ENCODE results near the gene EVI5. TPM values are rescaled to one million over a fixed set of nuclear protein-coding genes. Genes with fewer than 3 reads are reported as not detected.
A peak's percentile ranks its signal among the peaks of the same experiment; 100 is the strongest.

The EVI5 gene
- polyA plus RNA-seq, 1 donor = 15.7 TPM

DNA sequence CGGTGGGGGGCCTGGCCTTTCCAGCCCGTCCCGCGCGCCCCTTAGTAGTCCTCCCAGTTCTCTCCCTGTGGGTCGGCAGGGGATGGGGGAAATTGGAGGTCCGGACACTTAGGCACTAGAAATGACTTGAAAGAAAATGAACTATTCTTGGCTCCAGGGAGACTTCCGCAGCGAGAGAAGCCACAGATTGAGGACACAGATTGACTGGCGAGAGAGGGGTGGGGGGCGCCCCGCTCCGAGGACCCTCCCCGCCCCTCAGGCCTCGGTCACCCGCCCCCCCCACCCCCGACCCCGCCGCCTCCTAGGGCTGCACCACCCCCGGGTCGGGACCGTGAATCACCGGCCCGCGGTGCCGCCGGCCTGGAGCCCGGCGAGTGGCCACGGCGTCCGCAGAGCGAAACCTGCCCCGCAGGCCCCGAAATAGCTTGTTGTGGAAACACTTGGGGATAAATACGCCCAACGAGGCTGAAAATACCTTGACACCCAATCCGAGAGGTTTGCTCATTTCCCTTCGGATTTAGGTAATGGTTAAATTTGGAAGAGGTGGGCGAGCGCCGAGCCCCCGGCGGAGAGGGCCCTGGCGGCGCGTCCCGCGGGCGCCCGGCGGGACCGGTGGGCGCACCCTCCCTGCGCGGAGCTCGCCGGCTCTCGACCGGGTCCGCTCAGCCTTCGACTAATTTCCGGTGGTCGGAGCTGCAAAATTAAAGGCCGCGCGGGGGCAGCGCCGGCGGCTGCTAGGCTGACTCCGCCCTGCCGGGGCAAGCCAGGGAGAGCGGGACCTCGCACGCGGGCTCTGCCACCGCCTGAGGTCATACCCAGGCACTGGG is 298.4 kb downstream of the EVI5 start, which contains the start of gene GFI1:
Gene GFI1, minus strand, starts transcription at position 675 of the 827 bp plus-strand sequence. CDS start 3,438 bp downstream, outside the sequence.
- peak within 1 kb of the TSS; percentile 38 for H3K4me3 ChIP-seq (ENCODE audit: low read length)
- H3K9me3 ChIP-seq (ENCODE audit: control insufficient read depth, low read depth, low read length) = peaks cover 19% of the 10 kb centered on the region
- DNase-seq = peak in 1 of 2 donors; percentile 47
- no CpG with 5 or more reads among the region's 77 CpGs for WGBS (ENCODE audit: insufficient coverage, low lambda C conversion rate)
- peaks cover 81% of the 10 kb centered on the region for H3K27me3 ChIP-seq (ENCODE audit: control insufficient read depth, insufficient read depth, low read length)
- H3K36me3 ChIP-seq (ENCODE audit: control insufficient read depth, insufficient read depth, low read length) = no peaks in the 10 kb centered on the region
- H3K27ac ChIP-seq (ENCODE audit: low read length) = no peak within 1 kb of the TSS
- peaks cover 42% of the 10 kb centered on the region for H3K4me1 ChIP-seq (ENCODE audit: control insufficient read depth, insufficient read depth, low read length)

DNA sequence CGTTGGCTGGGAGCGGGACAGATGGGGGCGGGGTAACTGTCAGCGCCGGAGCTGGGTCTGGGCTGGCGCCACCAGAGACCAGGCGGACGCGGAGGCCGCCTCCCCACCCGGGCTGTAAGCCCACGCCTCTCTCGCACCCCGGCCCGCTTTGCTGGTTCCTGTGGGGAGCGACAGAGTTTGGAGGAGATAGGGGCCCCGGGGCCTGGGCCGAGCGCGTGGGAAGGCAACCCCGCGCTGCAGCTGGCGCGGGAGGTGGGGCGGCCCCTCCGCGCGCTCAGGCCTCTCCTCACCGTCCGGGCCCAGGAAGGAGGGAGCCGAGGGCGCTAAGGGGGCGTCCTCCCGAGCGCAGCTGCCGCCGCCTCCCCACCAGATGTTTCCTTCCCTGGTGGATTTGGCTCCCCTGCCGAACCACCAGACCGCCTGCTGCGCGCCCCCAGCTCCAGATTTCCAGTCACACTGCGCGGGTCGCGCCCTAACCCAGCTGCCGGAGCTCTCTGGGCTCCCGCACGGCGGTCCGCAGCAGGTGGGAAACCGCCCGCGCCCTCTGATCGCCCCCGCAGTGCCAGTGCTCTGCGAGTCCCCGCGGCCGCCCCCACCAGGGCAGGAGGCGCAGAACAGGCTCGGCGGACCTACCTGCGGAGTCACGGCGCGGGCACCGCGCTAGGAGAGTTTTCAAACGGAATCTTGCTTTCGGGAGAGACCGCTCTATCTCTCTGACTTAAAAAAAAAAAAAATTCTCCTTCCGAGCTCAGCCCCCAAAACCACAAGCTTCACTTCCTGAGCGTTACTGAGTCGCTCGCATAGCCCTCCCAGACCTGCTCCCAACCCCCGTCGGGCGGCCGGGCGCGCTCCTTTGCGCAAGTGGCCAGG is 299.3 kb downstream of the EVI5 start:
- Histone ChIP-seq H3K27ac (ENCODE audit: low read length) (no peak overlapping the region), H3K27me3 (ENCODE audit: control insufficient read depth, insufficient read depth, low read length) (peaks cover 89% of the 10 kb centered on the region), H3K36me3 (ENCODE audit: control insufficient read depth, insufficient read depth, low read length) (no peaks in the 10 kb centered on the region), H3K4me1 (ENCODE audit: control insufficient read depth, insufficient read depth, low read length) (peaks cover 49% of the 10 kb centered on the region), H3K4me3 (ENCODE audit: low read length) (peak overlapping the region; percentile 38), H3K9me3 (ENCODE audit: control insufficient read depth, low read depth, low read length) (peaks cover 23% of the 10 kb centered on the region)
- DNase-seq = peak in 1 of 2 donors; percentile 60
- no CpG with 5 or more reads among the region's 82 CpGs for WGBS (ENCODE audit: insufficient coverage, low lambda C conversion rate)

DNA sequence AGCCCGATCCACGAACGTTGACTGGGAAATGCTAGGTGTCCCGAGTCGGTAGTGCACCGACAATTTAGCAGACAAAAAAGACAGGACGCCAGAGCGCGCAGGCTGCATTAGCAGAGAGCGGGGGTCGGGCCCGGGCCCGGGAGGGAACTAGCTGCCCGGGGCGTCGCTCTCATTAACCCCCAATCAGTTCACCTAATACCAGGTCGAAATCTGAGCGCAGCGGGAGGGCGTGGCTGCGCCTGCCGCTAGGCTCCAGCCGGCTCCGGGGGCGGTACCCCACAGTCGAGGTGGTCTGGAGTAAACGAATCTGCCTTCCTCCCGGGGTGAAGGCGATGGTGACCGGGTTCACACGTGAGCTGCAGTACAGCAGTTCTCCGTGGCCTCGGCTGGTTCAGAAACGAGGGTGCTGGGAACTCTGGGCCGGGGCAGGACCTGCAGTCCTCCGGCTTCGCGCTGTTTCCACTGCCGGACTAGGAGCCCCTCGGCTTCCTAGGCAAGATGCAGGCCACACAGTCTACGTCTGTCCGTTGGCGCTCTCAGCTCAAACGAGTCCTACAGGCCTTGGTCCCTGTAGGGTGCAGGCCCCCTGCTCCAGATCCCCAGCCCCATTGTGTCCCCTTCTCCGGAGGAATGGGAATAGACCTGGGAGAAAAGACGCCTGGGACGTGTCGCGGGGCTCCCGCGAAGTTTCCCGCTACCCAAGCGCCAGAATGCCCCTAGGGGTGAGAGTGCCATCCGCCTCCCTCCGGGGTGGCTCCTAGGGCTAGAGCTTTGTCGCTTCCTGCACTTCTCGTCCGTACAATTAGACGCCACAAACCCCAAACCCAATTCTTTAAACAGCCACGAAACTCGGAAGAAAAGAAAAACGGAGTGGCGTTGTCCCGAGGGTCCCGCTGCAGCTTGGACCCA is 300.2 kb downstream of the EVI5 start:
- peak in 1 of 2 donors; percentile 40 for DNase-seq

DNA sequence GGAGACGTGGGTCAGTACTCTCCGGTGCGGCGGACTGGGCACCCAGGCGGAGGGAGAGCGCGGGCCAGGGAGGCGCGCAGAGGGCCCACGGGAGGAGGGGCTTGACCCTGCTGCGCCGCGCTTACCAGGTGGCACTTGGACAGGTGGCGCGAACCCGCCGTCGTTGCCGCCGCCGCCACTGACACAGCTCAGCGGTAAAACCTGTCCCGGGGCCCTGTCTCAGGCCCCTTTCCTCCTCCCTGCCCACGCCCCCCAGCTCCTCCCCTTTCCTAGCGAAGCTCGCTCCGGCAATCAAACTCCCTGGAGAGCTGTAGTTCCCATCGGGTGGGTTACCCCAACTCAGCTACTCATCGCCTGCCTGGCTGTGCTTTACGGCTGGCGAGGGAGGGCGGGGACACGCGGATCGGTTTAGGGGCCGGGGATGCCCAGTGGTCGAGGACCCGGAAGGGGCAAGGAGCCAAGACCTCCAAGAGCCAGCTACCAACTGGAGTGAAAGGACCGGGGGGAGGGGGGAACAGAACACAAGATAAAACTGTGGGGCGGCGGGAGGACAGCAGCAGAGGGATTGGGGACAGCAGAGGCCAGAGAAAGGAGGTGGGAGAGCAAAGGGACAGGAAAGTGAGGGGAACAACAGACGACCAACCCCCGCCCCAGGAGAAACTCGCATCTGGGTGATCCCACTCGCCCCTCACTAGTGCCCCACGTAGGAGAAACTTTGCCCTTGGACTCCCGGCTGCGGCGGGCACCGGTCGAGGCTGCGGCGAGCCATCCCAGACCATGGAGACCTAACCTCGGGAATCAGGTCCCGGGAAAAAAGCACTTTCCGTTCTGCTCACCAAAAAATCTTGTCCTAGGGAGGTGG is 301.1 kb downstream of the EVI5 start:
- Histone ChIP-seq H3K27ac (ENCODE audit: low read length) (no peak overlapping the region), H3K36me3 (ENCODE audit: control insufficient read depth, insufficient read depth, low read length) (no peaks in the 10 kb centered on the region), H3K4me1 (ENCODE audit: control insufficient read depth, insufficient read depth, low read length) (peaks cover 54% of the 10 kb centered on the region), H3K27me3 (ENCODE audit: control insufficient read depth, insufficient read depth, low read length) (peaks cover 98% of the 10 kb centered on the region), H3K4me3 (ENCODE audit: low read length) (peak overlapping the region; percentile 35), H3K9me3 (ENCODE audit: control insufficient read depth, low read depth, low read length) (peaks cover 29% of the 10 kb centered on the region)
- whole genome bisulfite sequencing (ENCODE audit: insufficient coverage, low lambda C conversion rate) = no CpG with 5 or more reads among the region's 56 CpGs
- peak in 1 of 2 donors; percentile 49 for DNase-seq

More for the DNA sequence above, 300.2 kb downstream of the EVI5 start:
- Histone ChIP-seq H3K4me3 (ENCODE audit: low read length) (peak overlapping the region; percentile 35), H3K27ac (ENCODE audit: low read length) (no peak overlapping the region), H3K27me3 (ENCODE audit: control insufficient read depth, insufficient read depth, low read length) (peaks cover 98% of the 10 kb centered on the region), H3K9me3 (ENCODE audit: control insufficient read depth, low read depth, low read length) (peaks cover 29% of the 10 kb centered on the region), H3K36me3 (ENCODE audit: control insufficient read depth, insufficient read depth, low read length) (no peaks in the 10 kb centered on the region), H3K4me1 (ENCODE audit: control insufficient read depth, insufficient read depth, low read length) (peaks cover 54% of the 10 kb centered on the region)
- no CpG with 5 or more reads among the region's 65 CpGs for WGBS (ENCODE audit: insufficient coverage, low lambda C conversion rate)

DNA sequence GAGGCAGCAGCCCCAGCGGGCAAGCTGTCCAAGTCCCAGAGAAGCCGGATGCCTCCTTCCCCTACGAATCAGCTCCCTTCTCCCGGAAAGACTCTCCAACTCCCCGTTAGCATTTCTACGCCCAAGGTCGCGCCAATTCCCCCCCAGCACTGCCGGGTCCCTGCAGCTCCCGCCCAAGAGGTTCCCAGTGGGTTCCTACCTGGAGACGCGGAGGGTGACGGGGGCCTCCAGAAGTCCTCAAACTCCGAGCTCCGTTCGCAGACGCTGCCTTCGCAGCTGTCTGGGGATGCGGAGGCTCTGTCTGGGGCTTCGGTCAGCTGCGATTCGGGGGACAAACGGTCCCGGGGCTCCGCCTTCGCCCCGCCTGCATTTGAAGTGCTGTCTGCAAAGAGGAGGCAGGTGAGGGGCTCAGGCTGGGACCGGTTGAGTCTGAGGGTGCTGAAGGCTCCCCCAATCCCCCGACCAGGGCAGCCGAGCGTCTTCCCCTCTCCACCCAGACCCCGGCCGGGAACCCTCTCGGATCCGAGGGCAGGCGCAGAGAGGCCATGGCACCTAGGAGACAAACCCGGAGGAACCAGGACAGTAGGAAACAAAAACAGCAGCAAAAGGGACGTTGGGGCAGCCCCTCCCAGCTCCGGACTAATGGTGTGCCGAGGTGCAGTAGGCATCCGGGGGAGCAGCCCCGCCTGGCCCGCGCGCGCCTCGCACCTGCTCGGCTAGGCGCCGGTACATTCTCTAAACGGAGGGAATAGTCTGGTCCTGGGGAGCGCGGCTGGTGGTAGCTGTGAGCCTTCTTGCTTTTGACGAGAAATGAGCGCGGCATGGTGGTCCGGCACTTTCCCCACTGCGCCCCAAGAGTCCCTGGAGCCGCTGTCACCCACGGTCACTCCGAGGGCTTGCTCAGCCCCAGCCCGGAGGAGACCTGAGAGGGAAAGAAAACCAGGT is 302.0 kb downstream of the EVI5 start:
- no peak overlapping the region for H3K27ac ChIP-seq (ENCODE audit: low read length)

DNA sequence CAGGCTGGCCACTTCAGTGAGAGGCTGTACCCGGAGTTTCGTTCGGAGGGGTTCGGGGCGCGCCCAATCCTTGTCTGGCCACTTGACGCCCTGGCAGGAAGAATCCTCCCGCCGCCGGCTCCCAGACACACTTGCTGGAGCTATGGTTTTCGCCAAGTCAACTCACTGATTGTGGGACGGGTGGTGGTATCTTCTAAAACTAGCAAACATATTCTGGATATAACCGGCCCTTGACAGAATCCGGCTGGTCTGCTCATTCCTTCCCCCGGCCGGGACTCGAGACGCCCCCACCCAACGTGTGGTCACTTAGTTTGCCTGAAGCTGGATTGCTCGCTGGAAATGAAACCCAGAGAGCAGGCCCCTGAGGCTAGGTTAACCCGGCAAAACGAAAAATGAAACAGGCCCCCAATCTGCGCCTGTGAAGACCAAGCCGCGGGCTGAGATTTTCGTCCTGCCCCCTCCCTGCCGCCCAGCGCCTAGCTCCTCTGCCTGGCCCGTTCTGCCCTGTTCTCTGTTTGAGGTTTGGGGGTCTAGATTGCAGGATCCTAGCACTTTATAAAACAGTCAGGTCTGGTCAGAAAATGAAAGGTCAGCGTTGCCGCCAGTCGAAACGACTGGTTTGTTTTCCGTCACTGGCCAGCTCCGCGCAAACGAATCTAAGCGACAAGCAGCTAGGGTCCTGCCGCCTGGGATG is 302.8 kb downstream of the EVI5 start:
- Histone ChIP-seq H3K4me1 (ENCODE audit: control insufficient read depth, insufficient read depth, low read length) (peaks cover 54% of the 10 kb centered on the region), H3K9me3 (ENCODE audit: control insufficient read depth, low read depth, low read length) (peaks cover 29% of the 10 kb centered on the region), H3K27me3 (ENCODE audit: control insufficient read depth, insufficient read depth, low read length) (peaks cover 94% of the 10 kb centered on the region), H3K4me3 (ENCODE audit: low read length) (peak overlapping the region; percentile 35), H3K27ac (ENCODE audit: low read length) (no peak overlapping the region), H3K36me3 (ENCODE audit: control insufficient read depth, insufficient read depth, low read length) (no peaks in the 10 kb centered on the region)
- no CpG with 5 or more reads among the region's 39 CpGs for WGBS (ENCODE audit: insufficient coverage, low lambda C conversion rate)
- peak in 1 of 2 donors; percentile 45 for DNase-seq

More for the DNA sequence above, 302.0 kb downstream of the EVI5 start:
- peaks cover 29% of the 10 kb centered on the region for H3K9me3 ChIP-seq (ENCODE audit: control insufficient read depth, low read depth, low read length)
- no CpG with 5 or more reads among the region's 62 CpGs for WGBS (ENCODE audit: insufficient coverage, low lambda C conversion rate)
- peak overlapping the region; percentile 35 for H3K4me3 ChIP-seq (ENCODE audit: low read length)
- peak in 1 of 2 donors; percentile 37 for DNase-seq
- H3K36me3 ChIP-seq (ENCODE audit: control insufficient read depth, insufficient read depth, low read length) = no peaks in the 10 kb centered on the region
- peaks cover 99% of the 10 kb centered on the region for H3K27me3 ChIP-seq (ENCODE audit: control insufficient read depth, insufficient read depth, low read length)
- peaks cover 54% of the 10 kb centered on the region for H3K4me1 ChIP-seq (ENCODE audit: control insufficient read depth, insufficient read depth, low read length)

DNA sequence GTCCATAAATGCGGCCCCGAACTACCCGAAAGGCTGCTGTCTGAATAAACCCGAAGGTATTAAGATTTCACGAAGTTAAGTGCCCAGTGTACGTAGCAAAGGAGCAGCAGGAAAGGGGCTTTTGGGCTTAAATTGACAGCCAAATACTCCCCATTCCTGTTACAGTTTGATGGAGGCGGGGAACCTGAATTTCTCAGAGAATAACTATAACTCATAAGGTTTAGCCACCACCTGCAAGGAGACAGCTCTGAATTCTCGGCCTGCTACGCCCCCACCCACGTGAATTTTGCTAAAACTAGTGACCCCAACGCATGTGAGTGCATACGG is 303.3 kb downstream of the EVI5 start:
- Histone ChIP-seq H3K9me3 (ENCODE audit: control insufficient read depth, low read depth, low read length) (peaks cover 29% of the 10 kb centered on the region), H3K4me1 (ENCODE audit: control insufficient read depth, insufficient read depth, low read length) (peaks cover 54% of the 10 kb centered on the region), H3K27me3 (ENCODE audit: control insufficient read depth, insufficient read depth, low read length) (peaks cover 90% of the 10 kb centered on the region), H3K4me3 (ENCODE audit: low read length) (no peak overlapping the region), H3K27ac (ENCODE audit: low read length) (no peak overlapping the region), H3K36me3 (ENCODE audit: control insufficient read depth, insufficient read depth, low read length) (no peaks in the 10 kb centered on the region)
- no CpG with 5 or more reads among the region's 12 CpGs for WGBS (ENCODE audit: insufficient coverage, low lambda C conversion rate)
- DNase-seq = no peak

DNA sequence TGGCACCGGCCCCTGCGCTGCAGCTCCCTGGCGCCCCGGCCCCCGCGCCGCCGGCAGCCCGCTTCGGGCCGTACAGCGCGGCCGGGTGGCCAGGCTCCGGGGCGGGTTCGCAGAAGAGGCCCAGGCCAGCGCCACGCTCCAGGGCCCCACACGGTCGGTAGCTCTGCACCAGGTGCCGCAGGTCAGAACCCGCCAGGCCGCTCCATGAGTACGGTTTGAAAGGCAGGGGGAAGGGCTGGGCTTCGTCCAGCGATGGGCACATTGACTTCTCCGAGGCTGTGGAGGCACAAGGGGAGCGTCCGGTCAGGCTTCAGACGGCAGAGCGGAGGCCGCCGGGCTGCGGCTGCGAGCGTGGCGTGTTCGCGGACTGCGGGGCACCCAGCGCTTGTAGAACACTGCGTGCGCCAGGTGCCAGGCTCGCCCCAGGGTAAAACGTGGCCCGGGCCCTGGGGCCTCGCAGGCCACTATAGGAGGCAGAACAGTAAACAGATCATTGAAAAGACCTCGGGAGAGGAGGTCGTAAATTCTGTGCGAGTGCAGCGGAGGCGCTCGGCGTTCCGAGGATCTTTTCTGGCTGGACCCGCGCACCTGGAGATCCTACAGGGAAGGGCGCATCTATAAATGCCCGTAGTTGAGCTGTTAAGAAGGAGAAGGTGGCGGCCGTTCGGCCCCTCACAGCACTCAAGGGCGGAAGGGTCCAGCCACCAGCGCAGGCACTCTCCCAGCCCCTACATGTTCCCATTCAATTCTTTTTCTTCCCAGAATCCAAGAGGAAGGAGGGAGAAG is 303.9 kb downstream of the EVI5 start:
- Histone ChIP-seq H3K27ac (ENCODE audit: low read length) (no peak overlapping the region), H3K27me3 (ENCODE audit: control insufficient read depth, insufficient read depth, low read length) (peaks cover 90% of the 10 kb centered on the region), H3K36me3 (ENCODE audit: control insufficient read depth, insufficient read depth, low read length) (no peaks in the 10 kb centered on the region), H3K9me3 (ENCODE audit: control insufficient read depth, low read depth, low read length) (peaks cover 29% of the 10 kb centered on the region), H3K4me3 (ENCODE audit: low read length) (no peak overlapping the region), H3K4me1 (ENCODE audit: control insufficient read depth, insufficient read depth, low read length) (peaks cover 54% of the 10 kb centered on the region)
- WGBS (ENCODE audit: insufficient coverage, low lambda C conversion rate) = no CpG with 5 or more reads among the region's 65 CpGs
- DNase-seq = peak in 1 of 2 donors; percentile 47

All from large intestine (tissue), 3 donors.